ENCODE measurements around the gene ATP9A. TPM values are rescaled to one million over a fixed set of nuclear protein-coding genes. Genes with fewer than 3 reads are reported as not detected.
"Not testable (repeated sequence)": the region's sequence is repeated elsewhere in the genome, so short reads cannot be mapped to it uniquely, and the experiment has no call there.

The ATP9A gene
- total RNA-seq, 4 donors from 2014 or later: 14.8 to 23.7 (median 18.7) TPM

DNA sequence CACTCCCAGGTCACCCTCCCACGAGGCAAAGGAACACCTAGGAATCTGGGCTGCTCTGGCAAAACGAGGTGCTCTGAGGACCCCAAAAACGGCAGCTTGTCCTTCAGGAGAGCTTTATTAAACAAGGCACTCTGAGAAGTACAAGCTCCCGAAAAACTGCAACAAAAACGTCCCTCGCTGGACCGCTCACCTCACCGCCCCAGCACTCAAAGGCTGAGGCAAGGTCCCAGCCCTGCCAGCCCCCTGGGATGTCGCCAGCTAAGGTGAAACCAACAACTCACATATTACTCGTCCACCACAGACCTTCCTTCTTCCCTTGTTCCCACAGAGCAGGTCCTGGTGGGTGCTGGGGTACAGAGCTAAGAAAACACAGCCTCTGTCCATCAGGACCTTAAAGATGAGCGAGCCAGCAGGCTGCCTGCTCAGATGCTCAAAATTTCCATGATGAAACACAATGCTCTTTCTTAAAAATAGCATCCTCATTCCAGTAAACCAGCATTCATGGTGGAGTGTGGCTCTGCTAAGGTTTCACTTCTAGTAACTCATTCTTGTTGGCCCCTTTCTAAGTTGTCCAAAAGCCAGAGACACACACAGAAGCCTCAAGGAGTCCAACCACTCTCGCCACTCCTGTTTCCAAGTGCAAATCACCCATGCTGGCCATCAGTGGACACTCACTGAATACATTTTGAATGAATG lies 35.9 kb downstream of the ATP9A start:
- H3K36me3 ChIP-seq: no peaks in the 10 kb centered on the region
- no peak for DNase-seq (ENCODE audit: low spot score in 2 of 2)
- H3K4me3 ChIP-seq: no peak overlapping the region
- H3K4me1 ChIP-seq: peaks cover 4% of the 10 kb centered on the region
- H3K27me3 ChIP-seq: no peaks in the 10 kb centered on the region
- TF ChIP-seq, protein P1, sequence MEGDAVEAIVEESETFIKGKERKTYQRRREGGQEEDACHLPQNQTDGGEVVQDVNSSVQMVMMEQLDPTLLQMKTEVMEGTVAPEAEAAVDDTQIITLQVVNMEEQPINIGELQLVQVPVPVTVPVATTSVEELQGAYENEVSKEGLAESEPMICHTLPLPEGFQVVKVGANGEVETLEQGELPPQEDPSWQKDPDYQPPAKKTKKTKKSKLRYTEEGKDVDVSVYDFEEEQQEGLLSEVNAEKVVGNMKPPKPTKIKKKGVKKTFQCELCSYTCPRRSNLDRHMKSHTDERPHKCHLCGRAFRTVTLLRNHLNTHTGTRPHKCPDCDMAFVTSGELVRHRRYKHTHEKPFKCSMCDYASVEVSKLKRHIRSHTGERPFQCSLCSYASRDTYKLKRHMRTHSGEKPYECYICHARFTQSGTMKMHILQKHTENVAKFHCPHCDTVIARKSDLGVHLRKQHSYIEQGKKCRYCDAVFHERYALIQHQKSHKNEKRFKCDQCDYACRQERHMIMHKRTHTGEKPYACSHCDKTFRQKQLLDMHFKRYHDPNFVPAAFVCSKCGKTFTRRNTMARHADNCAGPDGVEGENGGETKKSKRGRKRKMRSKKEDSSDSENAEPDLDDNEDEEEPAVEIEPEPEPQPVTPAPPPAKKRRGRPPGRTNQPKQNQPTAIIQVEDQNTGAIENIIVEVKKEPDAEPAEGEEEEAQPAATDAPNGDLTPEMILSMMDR (IDR thresholded peaks at IDR 0.05): no peak
- no peak for TF ChIP-seq POLR2AphosphoS5 (IDR thresholded peaks at IDR 0.05)
- TF ChIP-seq EP300 (IDR thresholded peaks at IDR 0.05): no peak
- TF ChIP-seq POLR2A (IDR thresholded peaks at IDR 0.05): no peak
- no peaks in the 10 kb centered on the region for H3K9me3 ChIP-seq
- WGBS: 74% methylated on average over 11 of the region's 12 CpGs
- H3K27ac ChIP-seq: no peak overlapping the region

DNA sequence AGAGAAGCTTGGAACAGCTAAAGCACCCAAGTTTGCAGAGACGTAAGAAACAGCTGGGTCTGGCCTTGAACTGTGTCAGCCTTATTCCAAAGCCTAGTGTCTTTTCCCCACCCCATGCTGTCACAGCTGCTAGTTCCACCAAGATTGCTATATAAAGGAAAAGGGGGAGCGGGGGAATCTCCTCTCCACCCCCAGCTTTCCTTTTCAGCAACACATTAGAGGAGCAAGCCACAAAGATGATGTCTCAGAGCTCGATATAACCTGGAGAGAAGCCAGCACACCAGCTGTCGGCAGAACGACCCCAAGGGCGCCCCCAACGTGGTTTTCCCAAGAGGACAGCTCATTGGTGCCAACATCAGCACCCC lies 36.5 kb downstream of the ATP9A start:
- TF ChIP-seq, protein P1 (IDR thresholded peaks at IDR 0.05): no peak
- TF ChIP-seq POLR2A (IDR thresholded peaks at IDR 0.05): no peak
- no peak for TF ChIP-seq EP300 (IDR thresholded peaks at IDR 0.05)
- TF ChIP-seq POLR2AphosphoS5 (IDR thresholded peaks at IDR 0.05): no peak
- Histone ChIP-seq H3K36me3 (no peaks in the 10 kb centered on the region), H3K27ac (no peak overlapping the region), H3K4me1 (peaks cover 4% of the 10 kb centered on the region), H3K4me3 (no peak overlapping the region), H3K27me3 (no peaks in the 10 kb centered on the region), H3K9me3 (no peaks in the 10 kb centered on the region)
- WGBS: 30% methylated on average over 7 of the region's 7 CpGs
- DNase-seq (ENCODE audit: low spot score in 2 of 2): no peak

DNA sequence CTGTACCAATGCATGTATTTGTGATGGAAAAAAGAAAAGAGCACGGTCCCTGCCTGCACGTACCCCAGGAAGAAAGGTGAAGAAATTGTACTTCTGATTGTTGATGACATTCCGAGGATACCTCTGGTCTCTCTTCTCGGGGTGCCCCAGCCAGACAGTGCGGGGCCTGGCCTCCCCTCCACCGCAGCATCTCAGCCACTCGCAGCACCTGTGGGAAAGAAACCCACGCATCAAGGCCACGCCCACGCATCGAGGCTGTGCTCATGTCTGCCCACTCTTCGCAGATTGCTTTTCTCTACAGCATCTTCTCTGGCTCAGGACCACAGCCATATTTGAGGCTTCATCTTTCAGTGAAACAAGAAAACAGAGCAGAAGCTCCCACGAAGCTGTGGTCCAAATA lies 38.4 kb downstream of the ATP9A start:
- no peaks in the 10 kb centered on the region for H3K4me1 ChIP-seq
- no peak overlapping the region for H3K27ac ChIP-seq
- H3K4me3 ChIP-seq: no peak overlapping the region
- 87% methylated on average over 10 of the region's 13 CpGs for WGBS
- H3K9me3 ChIP-seq: no peaks in the 10 kb centered on the region
- no peaks in the 10 kb centered on the region for H3K36me3 ChIP-seq
- DNase-seq (ENCODE audit: low spot score in 2 of 2): no peak
- no peaks in the 10 kb centered on the region for H3K27me3 ChIP-seq
- TF ChIP-seq POLR2AphosphoS5 (IDR thresholded peaks at IDR 0.05) (no peak), POLR2A (IDR thresholded peaks at IDR 0.05) (no peak), EP300 (IDR thresholded peaks at IDR 0.05) (no peak)
- TF ChIP-seq, protein P1 (IDR thresholded peaks at IDR 0.05): no peak

DNA sequence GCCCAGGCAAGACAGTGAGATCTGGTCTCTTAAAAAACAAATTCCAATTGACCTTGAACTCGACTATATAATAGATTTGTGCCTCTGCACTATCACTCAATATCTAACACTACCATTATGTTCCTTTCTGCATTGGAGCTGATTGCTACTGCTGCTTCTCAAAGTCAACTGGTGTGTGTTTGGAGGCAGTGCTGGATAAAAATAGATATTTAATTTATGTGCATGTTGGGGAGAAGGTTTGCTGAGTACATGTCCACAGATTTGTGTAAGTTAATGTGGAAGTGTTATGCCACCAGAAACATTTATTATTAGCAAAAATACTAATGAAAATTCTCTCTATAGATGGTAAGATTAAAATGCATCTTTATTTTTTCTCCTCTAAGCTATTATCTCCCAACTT lies 39.5 kb downstream of the ATP9A start:
- Histone ChIP-seq H3K36me3 (no peaks in the 10 kb centered on the region), H3K4me1 (no peaks in the 10 kb centered on the region), H3K4me3 (no peak overlapping the region), H3K27me3 (no peaks in the 10 kb centered on the region), H3K27ac (no peak overlapping the region), H3K9me3 (no peaks in the 10 kb centered on the region)
- no peak for DNase-seq (ENCODE audit: low spot score in 2 of 2)
- WGBS: 0% methylated on average over 1 of the region's 1 CpG
- TF ChIP-seq POLR2A (IDR thresholded peaks at IDR 0.05) (no peak), EP300 (IDR thresholded peaks at IDR 0.05) (no peak)

DNA sequence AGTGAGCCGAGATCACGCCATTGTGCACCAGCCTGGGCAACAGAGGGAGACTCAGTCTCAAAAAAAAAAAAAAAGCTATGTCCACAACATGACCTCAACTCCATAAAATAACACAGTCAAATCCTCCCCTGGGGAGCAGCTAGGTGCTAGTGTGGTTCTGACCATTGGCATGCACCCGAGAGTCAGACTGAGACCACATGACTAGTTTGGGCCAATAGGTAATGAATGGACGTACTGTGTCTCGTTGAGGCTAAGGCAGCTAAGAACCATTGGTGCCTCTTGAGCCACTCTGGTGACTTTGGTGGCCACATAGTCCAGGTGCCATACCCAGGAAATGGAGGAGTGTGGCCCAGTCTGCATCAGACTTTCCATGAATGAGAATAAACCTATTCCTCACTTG lies 40.3 kb downstream of the ATP9A start:
- no peak for DNase-seq (ENCODE audit: low spot score in 2 of 2)
- TF ChIP-seq POLR2A (IDR thresholded peaks at IDR 0.05): no peak
- no peak for TF ChIP-seq POLR2AphosphoS5 (IDR thresholded peaks at IDR 0.05)

DNA sequence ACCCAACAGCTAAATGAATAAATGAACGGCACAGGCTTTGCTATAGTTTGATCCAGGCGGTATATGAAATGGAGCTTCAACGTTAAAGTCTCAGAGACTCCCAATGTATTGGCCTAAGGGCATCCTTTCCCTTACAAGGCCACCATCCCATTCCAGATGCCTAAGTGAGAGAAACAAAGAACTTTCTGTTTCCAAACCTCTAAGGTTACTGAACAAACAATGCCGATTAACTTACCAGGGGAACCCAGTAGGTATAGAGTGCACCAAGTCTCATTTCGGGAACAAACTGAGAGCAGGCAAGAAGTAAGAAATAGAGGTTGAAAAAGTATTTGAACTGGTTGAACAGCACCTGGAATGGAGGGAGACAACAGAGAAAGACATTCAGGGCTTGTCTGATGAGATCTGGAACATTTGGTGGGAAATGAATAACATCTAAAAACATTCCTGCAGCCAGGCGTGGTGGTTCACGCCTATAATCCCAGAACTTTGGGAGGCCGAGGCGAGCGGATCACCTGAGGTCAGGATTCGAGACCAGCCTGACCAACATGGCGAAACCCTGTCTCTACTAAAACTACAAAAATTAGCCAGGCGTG lies 42.5 kb downstream of the ATP9A start:
- Histone ChIP-seq H3K4me3 (no peak overlapping the region), H3K4me1 (no peaks in the 10 kb centered on the region), H3K36me3 (no peaks in the 10 kb centered on the region), H3K27ac (no peak overlapping the region), H3K9me3 (no peaks in the 10 kb centered on the region), H3K27me3 (no peaks in the 10 kb centered on the region)
- 79% methylated on average over 13 of the region's 13 CpGs for WGBS
- TF ChIP-seq POLR2AphosphoS5 (IDR thresholded peaks at IDR 0.05): no peak
- no peak for TF ChIP-seq EP300 (IDR thresholded peaks at IDR 0.05)
- TF ChIP-seq POLR2A (IDR thresholded peaks at IDR 0.05): no peak
- no peak for DNase-seq (ENCODE audit: low spot score in 2 of 2)

More for the DNA sequence above, 40.3 kb downstream of the ATP9A start:
- H3K4me1 ChIP-seq: no peaks in the 10 kb centered on the region
- H3K27me3 ChIP-seq: no peaks in the 10 kb centered on the region
- WGBS: 98% methylated on average over 5 of the region's 5 CpGs
- H3K27ac ChIP-seq: no peak overlapping the region
- H3K4me3 ChIP-seq: no peak overlapping the region
- H3K9me3 ChIP-seq: no peaks in the 10 kb centered on the region
- H3K36me3 ChIP-seq: no peaks in the 10 kb centered on the region

DNA sequence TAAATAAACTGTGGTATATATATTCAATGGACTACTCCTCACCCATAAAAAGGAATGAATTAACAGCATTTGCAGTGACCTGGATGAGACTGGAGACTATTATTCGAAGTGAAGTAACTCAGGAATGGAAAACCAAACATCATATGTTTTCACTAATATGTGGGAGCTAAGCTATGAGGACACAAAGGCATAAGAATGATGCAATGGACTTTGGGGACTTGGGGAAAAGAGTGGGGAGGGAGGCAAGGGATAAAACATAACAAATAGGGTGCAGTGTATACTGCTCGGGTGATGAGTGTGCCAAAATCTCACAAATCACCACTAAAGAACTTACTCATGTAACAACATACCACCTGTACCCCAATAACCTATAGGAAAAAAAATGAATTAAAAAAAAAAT lies 45.2 kb downstream of the ATP9A start:
- not testable (repeated sequence) for H3K9me3 ChIP-seq; H3K4me1 ChIP-seq; H3K27ac ChIP-seq; H3K27me3 ChIP-seq; H3K36me3 ChIP-seq; H3K4me3 ChIP-seq; DNase-seq (ENCODE audit: low spot score in 2 of 2)
- 91% methylated on average over 2 of the region's 2 CpGs for WGBS

DNA sequence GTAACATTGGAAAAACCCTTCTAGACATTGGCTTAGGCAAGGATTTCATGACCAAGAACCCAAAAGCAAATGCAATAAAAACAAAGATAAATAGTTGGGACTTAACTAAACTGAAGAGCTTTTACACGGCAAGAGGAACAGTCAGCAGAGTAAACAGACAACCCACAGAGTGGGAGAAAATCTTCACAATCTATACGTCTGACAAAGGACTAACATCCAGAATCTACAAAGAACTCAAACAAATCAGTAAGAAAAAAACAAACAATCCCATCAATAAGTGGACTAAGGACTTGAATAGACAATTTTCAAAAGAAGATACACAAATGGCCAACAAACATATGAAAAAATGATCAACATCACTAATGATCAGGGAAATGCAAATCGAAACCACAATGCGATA lies 45.9 kb downstream of the ATP9A start:
- H3K9me3 ChIP-seq; H3K4me1 ChIP-seq; DNase-seq (ENCODE audit: low spot score in 2 of 2); H3K27ac ChIP-seq; H3K27me3 ChIP-seq; H3K36me3 ChIP-seq; H3K4me3 ChIP-seq: not testable (repeated sequence)
- 91% methylated on average over 4 of the region's 4 CpGs for WGBS
